D341Med (cell line): ENCODE results near the gene MCL1.
"Not testable (repeated sequence)": the region's sequence is repeated elsewhere in the genome, so short reads cannot be mapped to it uniquely, and the experiment has no call there.

Experiments
- DNase-seq: peaks from one replicate; pipeline ENCODE4 v3.0.0; 2012; ENCODE audit warnings: low spot score

The MCL1 gene

DNA sequence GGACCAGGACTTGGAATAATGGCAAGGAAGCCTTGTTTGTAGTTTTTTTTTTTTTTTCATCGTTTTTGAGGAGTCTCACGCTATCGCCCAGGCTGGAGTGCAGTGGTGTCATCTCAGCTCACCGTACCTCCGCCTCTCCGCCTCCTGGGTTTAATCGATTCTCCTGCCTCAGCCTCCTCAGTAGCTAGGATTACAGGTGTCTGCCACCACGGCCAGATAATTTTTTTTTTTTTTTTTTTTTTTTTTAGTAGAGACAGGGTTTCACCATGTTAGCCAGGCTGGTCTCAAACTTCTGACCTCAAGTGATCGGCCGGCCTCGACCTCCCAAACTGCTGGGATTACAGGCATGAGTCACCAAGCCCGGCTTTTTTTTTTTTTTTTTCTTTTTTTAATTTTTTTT, 23.0 kb upstream of the MCL1 start:
- not testable (repeated sequence) for DNase-seq

GRCh38 chr1:150601540-150601939, 22.1 kb upstream of the MCL1 start:
- no peak for DNase-seq

DNA sequence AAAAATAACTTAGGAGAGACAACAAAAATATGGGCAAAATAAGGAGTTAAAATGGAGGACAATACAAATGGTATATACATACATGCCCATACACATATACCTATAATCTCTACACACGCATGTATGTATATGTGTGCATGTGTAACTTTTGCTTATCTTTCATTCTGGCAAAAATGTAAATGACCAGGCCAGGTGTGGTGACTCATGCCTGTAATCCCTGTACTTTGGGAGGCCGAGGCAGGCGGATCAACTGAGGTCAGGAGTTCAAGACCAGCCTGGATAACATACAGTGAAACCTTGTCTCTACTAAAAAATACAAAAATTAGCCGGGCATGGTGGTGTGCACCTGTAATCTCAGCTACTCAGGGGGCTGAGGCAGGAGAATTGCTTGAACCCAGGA, 18.9 kb upstream of the MCL1 start:
- DNase-seq, result not testable (repeated sequence)

DNA sequence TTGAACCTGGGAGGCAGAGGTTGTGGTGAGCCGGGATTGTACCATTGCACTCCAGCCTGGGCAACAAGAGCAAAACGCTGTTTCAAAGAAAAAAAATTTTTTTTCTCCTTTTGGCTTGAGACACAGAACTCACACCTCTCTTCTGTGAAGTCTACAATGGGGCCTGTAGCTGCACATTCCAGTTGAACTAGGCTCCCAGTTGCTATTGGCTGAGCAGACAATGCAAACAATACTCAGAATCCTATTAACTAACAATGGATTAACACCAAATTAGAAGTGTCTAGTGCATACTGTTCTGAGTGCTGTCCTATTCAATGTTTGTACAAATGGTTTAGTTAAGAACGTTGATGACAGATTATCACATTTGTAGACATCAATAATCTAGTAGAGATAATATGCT, 17.6 kb upstream of the MCL1 start:
- peak; percentile 67 for DNase-seq

GRCh38 chr1:150596095-150596892, 16.9 kb upstream of the MCL1 start:
- no peak for DNase-seq

DNA sequence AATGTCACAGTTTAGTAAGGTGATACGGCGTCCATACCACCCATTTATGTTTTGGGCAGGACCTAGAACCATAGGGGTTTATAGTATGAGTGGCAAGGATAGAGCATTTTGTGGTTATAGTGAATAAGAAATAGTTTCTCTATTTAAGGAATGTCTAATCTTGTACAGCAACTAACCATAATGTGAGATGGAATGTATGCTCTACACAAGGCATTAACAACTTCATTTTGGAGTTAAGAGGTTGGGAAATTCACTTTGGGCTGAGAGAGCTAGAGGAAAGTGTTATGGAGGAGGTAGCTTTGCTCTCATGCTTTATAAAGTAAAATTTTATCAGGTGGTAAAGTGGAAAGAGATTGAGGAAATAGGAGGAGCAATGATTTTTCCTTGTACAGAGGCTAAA, 3.0 kb upstream of the MCL1 start:
- no peak for DNase-seq

DNA sequence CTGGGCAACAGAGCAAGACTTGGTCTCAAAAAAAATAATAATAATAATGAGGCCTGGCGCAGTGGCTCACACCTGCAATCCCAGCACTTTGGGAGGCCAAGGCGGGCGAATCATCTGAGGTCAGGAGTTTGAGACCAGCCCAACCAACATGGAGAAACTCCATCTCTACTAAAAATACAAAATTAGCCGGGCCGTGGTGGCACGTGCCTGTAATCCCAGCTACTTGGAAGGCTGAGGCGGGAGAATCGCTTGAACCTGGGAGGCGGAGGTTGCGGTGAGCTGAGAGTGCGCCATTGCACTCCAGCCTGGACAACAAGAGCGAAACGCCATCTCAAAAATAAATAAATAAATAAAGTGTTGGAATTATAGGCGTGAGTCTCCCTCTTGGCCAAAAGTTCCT, 2.6 kb upstream of the MCL1 start:
- DNase-seq, result not testable (repeated sequence)

- DNase-seq, result not testable (repeated sequence)
These were observed 2.0 kb upstream of the MCL1 start for GRCh38 chr1:150581437-150581836.

DNA sequence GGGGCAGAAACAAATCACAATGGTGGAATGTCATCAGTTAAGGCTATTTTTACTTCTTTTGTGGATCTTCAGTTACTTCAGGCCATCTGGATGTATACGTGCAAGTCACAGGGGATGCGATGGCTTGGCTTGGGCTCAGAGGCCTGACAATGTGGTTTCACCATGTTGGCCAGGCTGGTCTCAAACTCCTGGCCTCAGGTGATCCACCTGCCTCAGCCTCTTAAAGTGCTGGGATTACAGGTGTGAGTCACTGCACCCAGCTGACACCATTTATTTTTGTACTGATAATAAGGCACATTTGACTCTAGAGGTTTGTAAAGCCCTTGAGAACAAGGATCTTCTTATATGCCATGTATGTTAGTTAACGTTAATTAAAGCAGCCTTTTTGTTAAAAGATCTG, 1.6 kb upstream of the MCL1 start:
- DNase-seq, result not testable (repeated sequence)

DNA sequence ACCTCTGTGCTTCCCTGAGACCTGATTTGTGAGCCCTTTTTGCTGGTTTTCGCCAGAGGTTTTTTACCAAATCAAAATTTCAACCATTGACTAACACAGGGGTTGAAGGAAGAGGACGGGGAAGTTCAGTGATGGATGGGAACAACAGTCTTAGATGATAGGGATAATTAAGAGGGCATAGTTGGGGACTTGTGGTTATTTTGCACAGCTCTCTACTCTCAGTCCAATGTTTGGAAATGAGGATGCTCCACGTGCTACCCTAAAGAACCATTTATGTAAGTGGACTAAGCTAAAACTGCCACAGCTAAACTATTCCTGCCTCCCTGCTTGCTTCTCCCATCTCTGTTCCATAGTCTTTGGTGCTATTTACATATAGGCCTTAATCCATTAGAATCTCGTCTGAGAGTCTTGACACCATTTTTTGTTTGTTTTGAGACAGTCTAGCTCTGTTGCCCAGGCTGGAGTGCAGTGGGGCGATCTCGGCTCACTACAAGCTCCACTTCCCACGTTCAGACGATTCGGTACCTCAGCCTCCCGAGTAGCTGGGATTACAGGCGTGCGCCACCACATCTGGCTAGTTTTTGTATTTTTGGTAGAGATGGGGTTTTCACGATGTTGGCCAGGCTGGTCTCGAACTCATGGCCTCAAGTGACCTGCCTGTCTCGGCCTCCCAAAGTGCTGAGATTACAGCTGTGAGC, 684 bp upstream of the MCL1 start:
- DNase-seq, result no peak

GRCh38 chr1:150578272-150579109, 919 bp downstream of the MCL1 start:
- DNase-seq, result peak; percentile 36

- DNase-seq, result no peak
These were observed 1.7 kb downstream of the MCL1 start for GRCh38 chr1:150577557-150578271.

DNA sequence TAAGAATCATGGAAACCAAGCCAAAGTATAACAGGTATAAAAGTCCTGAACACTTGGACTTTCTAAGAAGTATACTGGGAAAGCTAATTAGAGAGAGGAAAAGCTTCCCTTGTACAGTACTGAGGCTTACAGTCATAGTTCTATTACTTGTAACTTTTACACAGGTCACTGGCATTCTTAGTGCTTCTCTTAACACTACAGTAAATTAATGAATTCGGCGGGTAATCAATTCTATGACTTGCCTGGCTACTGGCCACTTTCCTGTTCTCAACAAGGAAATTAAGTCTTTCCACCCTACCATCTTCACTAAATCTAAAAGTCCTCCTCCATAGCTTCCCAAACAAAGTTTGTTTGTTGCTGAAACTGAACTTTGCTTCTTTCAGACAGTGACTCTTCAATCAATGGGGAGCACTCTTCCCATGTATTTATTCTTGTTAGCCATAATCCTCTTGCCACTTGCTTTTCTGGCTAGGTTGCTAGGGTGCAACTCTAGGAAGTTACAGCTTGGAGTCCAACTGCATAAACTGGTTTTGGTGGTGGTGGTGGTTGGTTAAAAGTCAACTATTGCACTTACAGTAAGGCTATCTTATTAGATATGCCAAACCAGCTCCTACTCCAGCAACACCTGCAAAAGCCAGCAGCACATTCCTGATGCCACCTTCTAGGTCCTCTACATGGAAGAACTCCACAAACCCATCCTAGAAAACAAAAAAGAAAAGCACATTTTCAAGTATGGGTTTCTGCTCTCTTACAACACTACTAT, 2.4 kb downstream of the MCL1 start:
- DNase-seq, result no peak

DNA sequence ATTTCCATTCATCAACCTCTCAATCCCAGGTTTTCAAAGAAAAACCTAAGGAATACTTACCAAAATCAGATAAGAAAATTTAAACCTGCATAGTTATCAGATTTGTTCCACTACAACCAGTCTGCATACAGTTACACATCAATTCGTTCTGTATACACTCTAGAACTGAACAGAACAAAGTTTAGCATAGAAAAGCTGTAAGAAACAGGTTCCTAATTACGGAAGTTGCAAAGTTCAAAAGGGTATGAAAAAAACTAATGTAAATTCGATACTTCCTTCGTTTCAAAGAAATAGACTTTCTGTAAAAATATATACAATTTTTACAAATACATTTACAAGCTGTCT, 3.1 kb downstream of the MCL1 start:
- no peak for DNase-seq

DNA sequence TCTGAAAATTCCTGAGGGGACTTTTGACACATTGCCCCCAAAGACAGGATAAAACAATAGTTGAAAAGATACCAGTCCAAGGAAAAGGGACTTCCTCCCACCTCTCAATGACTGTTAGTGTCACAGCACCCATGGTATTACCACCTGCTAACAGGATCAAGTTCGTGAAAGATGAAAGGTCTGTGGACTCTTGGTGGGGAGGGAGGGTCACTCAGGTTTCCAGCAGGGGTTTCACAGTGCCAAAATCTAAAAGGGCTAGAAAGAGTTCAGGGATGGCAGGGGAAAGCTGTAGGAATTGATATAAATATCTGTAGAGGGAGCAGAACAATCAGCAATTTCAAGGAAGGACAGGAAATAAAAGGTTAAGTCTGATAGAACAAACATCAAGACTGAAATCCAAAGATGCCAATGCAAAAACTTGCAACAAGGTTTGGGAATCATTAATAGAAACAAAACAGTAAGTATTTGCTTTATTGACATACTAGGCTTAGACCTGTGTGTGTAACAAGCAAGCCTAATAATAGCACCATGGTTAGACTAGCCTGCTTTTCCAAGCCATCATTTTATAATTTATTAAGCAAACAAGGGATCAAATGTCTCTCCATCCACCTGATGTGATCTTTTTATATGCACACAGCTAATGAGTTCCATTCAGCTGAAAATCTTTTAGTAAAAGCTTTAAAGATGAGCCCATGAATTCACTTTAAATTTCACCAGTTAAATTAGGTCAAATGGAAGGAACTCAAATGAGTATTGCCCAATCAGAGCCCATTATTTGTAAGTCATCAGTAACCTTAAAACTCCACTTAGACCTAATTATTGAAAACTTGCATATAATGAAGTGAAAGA, 3.7 kb downstream of the MCL1 start:
- no peak for DNase-seq

DNA sequence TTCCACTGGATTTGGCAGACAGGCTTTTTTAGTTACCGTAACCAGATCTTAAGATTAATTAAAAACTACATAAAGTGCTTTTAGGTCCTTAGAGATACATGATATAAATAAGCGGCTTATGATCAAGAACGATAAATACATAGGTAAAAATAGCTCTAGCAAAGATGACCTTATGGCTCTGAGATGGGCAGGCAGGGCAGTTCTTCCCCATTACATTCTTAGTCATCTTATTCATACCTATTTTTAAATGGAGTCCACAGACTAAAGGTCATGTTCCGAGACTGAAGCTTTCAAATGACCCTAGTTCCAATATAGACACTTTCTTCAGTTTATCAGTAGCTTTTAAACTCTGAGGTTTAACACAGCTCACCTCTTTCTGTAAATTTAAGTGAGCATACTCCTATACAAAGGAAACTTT, 4.3 kb downstream of the MCL1 start:
- DNase-seq, result no peak

GRCh38 chr1:150574260-150575071, 4.9 kb downstream of the MCL1 start:
- peak; percentile 43 for DNase-seq

GRCh38 chr1:150573648-150574071, 5.8 kb downstream of the MCL1 start:
- DNase-seq, result not testable (repeated sequence)

GRCh38 chr1:150572918-150573647, 6.3 kb downstream of the MCL1 start:
- DNase-seq, result no peak
